ENCODE data around the gene REXO4. TPM values are rescaled to one million over a fixed set of nuclear protein-coding genes. Genes with fewer than 3 reads are reported as not detected.

The REXO4 gene
- total RNA-seq, result 12.7 and 12.9 TPM in 2 replicates

DNA sequence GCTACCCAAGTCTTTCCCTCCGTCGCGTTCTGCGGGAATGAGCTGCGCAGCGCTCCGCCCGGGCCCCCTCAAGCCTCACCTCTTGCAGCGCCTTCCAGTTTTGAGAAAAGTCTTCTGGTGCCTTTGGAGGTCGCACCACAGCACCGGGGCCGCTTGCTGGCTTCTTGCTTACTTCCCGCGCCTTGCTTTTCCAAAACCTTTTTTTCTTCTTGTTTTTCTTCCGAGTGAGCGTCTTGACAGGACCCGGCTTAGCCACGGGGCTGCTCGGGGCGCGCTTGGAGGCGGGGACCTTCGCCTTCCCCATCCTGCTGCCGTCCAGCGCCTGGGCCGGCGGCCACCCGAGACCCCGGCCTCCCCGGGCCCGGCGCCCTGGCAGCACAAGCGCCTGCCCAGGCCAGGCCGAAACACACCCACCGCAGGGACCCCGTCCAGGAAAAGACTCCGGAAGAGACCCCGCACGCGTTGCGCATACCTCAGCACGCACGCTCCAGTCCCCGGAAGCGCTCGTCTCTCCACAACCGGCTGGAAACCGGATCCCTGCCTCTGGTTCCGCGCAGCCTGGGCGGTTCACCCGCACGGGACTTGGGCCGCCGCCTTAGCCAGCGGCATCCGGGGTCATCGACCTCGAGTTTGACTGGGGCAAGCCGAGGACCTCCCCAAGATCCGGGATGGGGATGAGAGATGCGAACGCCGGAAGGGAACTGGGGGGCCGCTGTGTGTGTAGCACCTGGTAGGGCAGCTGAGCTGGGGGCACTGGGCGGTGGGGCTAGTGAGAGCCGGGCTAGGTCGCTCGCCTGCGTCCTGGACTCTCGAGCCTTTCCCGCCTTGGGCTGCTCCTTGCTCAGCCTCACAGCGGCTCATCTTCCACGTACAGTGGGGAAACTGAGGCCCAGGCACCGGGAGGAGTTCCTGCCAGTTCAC lies at the start of gene REXO4:
Gene REXO4 (minus strand): TSS at position 470 of the 921 bp plus-strand sequence. CDS start 166 bp downstream, at position 304.

GRCh38 chr9:133459476-133460404 lies 41.9 kb upstream of the REXO4 start, which contains the start of gene CACFD1:
Gene CACFD1, plus strand, starts transcription at chr9:133459978. Its CDS starts 89 bp downstream, at chr9:133460067.

DNA sequence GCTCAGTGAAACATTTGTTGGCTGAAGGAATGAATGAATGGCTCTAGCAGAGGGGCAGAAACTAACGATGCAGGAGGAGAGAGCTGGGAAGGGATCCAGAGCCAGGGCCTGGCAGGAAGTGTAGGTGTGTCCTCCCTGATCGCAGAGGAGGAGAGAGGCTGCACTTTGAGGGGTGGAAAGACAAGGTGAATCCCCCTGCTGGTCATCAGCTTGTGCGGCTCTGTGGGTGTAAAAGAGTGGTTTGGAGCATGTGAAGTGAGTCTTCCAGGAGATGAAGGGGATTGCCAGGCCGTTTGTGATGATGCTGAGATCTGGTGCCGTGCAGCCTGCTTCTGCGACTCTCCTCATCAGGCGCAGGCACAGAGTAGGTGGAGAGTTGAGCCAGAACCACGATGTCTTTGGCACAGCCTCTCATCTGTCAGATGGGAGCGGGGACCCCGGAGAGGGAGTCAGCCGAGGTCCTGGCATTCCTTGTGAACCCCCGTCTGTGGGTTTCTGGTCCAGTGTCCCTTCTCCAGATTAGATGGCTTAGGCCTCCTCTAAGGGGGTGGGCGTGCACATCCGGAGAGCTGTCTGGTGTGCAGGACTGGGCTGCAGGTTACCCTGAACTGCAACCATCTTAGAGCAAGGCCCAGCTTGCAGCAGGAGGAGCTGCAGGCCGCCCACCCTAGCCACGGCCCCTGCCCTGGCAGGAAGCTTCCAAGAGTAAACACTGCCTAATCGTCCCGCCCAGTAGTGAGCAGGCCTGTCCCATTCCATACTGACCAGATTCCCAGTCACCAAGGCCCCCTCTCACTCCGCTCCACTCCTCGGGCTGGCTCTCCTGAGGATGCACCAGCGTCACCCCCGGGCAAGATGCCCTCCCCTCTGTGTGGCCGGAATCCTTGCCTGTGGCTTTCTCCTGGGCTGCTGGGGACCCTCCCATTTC lies 4.1 kb upstream of the REXO4 start, which contains the start of gene ADAMTS13:
Gene ADAMTS13 (plus strand): TSS at position 753 of the 928 bp plus-strand sequence. CDS start 77 bp downstream, at position 830.

GRCh38 chr9:133375724-133376654 lies 41.8 kb downstream of the REXO4 start, which contains the start of the genes STKLD1 and SURF4:
Gene STKLD1, plus strand, starts transcription at chr9:133376366. Its CDS starts 108 bp downstream, at chr9:133376474.
Gene SURF4, minus strand, starts transcription at chr9:133376060. Its CDS starts 91 bp downstream, at chr9:133375969.

DNA sequence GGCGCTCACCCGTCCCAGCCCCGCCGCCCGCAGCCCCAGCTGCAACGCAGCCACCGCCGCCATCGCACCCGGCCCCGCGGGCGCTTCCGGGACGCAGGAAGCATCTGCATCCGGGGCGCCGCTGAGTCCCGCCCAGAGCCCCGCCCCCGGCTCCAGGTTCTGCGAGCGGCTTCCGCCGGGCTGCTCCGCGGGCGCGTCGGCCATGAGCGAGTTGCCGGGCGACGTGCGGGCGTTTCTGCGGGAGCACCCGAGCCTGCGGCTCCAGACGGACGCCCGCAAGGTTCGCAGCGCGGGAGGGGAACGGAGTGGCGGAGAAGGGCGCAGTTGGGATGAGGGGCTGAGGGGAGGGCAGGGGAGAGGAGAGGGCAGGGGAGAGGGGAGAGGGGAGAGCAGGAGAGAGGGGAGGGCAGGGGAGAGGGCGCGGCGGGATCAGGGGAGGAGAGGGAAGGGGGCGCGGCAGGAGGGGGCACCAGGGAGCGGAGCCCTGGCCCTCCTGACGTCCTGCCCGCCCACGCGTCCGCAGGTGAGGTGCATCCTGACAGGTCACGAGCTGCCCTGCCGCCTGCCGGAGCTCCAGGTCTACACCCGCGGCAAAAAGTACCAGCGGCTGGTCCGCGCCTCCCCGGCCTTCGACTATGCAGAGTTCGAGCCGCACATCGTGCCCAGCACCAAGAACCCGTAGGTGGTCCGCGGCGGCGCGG lies 61.3 kb downstream of the REXO4 start, which contains the start of the genes SURF1 and SURF2:
Gene SURF1 (minus strand): TSS at position 97 of the 701 bp plus-strand sequence. CDS start 34 bp downstream, at position 63.
Gene SURF2 (plus strand): TSS at position 160 of the 701 bp plus-strand sequence. CDS start 43 bp downstream, at position 203.

Other genes with a start within 250 kb of the REXO4 start
- not detected in 2 replicates for gene OBP2B, start 208.8 kb downstream of the REXO4 start, total RNA-seq
- not detected in 2 replicates for gene ABO, start 142.8 kb downstream of the REXO4 start, total RNA-seq
- 8.1 and 9.4 TPM in 2 replicates for gene SURF6, start 81.8 kb downstream of the REXO4 start, total RNA-seq
- gene MED22, start 69.9 kb downstream of the REXO4 start, total RNA-seq, result 14.3 and 15.9 TPM in 2 replicates
- 1,759 and 2,034 TPM in 2 replicates for gene RPL7A, start 69.8 kb downstream of the REXO4 start, total RNA-seq
- 25.6 and 28.0 TPM in 2 replicates for gene SURF1, start 61.5 kb downstream of the REXO4 start, total RNA-seq
- gene SURF2, start 61.5 kb downstream of the REXO4 start, total RNA-seq, result 6.9 and 7.8 TPM in 2 replicates
- 405 and 413 TPM in 2 replicates for gene SURF4, start 42.0 kb downstream of the REXO4 start, total RNA-seq
- gene STKLD1, start 41.6 kb downstream of the REXO4 start, total RNA-seq, result 0.32 and 1.3 TPM in 2 replicates
- gene ADAMTS13, start 4.4 kb upstream of the REXO4 start, total RNA-seq, result 0.91 and 1.3 TPM in 2 replicates
- 6.6 and 7.3 TPM in 2 replicates for gene CACFD1, start 42.0 kb upstream of the REXO4 start, total RNA-seq
- gene SLC2A6, start 61.1 kb upstream of the REXO4 start, total RNA-seq, result 8.3 and 8.9 TPM in 2 replicates
- gene MYMK, start 106.9 kb upstream of the REXO4 start, total RNA-seq, result not detected in 2 replicates
- 0.11 and 0.26 TPM in 2 replicates for gene ADAMTSL2, start 116.7 kb upstream of the REXO4 start, total RNA-seq
- gene FAM163B, start 191.4 kb upstream of the REXO4 start, total RNA-seq, result not detected in 2 replicates
- under 0.01 TPM in 1 of 2 replicates, not detected in the other for gene DBH, start 218.4 kb upstream of the REXO4 start, total RNA-seq